ENCODE results near the gene KIAA0513. TPM values are rescaled to one million over a fixed set of nuclear protein-coding genes. Genes with fewer than 3 reads are reported as not detected.

KIAA0513 gene, protein sequence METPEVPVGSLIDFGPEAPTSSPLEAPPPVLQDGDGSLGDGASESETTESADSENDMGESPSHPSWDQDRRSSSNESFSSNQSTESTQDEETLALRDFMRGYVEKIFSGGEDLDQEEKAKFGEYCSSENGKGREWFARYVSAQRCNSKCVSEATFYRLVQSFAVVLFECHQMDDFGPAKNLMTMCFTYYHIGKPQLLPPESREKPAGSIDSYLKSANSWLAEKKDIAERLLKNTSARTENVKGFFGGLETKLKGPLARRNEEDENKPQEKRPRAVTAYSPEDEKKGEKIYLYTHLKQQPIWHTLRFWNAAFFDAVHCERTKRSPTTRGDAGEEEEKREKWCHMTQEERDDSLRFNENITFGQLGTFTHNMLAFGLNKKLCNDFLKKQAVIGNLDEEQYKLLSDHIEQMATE
- total RNA-seq, result 3.6 and 4.3 TPM in 2 replicates
- 1.8 and 2.2 TPM in 2 replicates for polyA plus RNA-seq
- polyA plus RNA-seq (2011; cell fraction: cytosol; rRNA removed), result 2.9 and 3.0 TPM in 2 replicates
- 2.4 and 3.5 TPM in 2 replicates for polyA plus RNA-seq (2011; cell fraction: nucleus; rRNA removed)
- 4.5 and 5.0 TPM in 2 replicates for polyA plus RNA-seq (2012)
- polyA minus RNA-seq, result 2.0 and 4.6 TPM in 2 replicates
- polyA minus RNA-seq (2011; cell fraction: cytosol; rRNA and poly(A)+ RNA removed), result 1.2 TPM
- polyA minus RNA-seq (2011; cell fraction: nucleus; rRNA and poly(A)+ RNA removed), result 1.8 and 3.3 TPM in 2 replicates
- Bru-seq, nascent RNA, result percentile 33 among the genes with signal in this experiment
- percentile 40 among the genes with signal in this experiment for BruChase-seq, experiment 1, labeled RNA remaining after a 6-hour chase
- BruChase-seq, experiment 2, labeled RNA remaining after a 2-hour chase, result percentile 39 among the genes with signal in this experiment
- long read RNA-seq, full-length matches to known transcripts, result 1 of 1 reads
- long read RNA-seq, partial matches to known transcripts, result 0 of 1 reads
- long read RNA-seq, other reads (novel, unspliced or antisense), result 0 of 1 reads

DNA sequence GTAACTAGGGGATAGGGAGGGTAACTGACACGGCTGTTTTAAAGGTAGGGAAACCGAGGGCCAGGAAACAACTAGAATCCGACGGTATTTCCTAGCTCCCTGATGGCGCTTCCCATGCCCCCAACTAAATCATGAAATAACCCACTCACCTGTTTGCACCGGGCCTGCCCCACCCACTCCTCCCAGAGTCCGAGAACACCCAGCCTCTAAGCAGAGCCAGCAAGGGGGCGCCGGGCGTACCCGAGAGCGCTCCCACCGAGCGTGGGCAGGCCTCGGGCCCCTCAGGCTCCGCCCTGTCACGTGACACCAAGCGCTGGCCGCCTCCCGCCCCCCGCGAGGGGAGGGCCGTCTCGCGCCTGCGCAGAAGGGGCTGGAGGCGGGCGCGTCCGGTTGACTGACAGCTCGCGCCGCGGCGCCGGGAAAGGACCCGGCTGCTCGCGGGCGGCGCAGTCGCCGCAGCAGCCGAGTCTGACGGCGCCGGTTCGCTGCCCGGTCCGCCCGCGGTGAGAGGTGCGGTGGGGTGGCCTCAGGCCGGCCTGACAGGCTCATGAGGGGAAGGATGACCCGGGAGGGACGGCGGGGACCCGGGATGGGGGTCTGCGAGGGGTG is at the start of gene KIAA0513:
Gene KIAA0513 (plus strand): TSS at position 447 of the 609 bp plus-strand sequence. CDS start 39,277 bp downstream, outside the sequence.
- peak; percentile 94 for DNase-seq (ENCODE audit: low read depth, low spot score)

More for the DNA sequence above, at the start of gene KIAA0513:
- intact Hi-C loops (cut with micrococcal nuclease), result loop anchor here (1.0 to 5.0 kb wide), 2 partner anchors 16 to 60 kb away; partner anchors contain the start of gene ZDHHC7
- H3K27ac ChIP-seq (ENCODE audit: insufficient read depth, low read depth, low read length), result peak within 1 kb of the TSS; percentile 73
- no peaks in the 10 kb centered on the region for H3K9me1 ChIP-seq (replicated peaks; ENCODE audit: control insufficient read depth, extremely low read depth, insufficient read depth, low read length)
- peak within 1 kb of the TSS; percentile 97 for H3K4me2 ChIP-seq (ENCODE audit: insufficient read depth, low read length)
- peaks cover 24% of the 10 kb centered on the region for H3K4me1 ChIP-seq (ENCODE audit: control insufficient read depth, extremely low read depth, insufficient read depth, low read length)
- no peaks in the 10 kb centered on the region for H3K79me2 ChIP-seq (ENCODE audit: control insufficient read depth, insufficient read depth, low read length)
- H3K9me3 ChIP-seq (replicated peaks; ENCODE audit: control insufficient read depth, insufficient read depth, low read length), result no peaks in the 10 kb centered on the region
- no peaks in the 10 kb centered on the region for H3K27me3 ChIP-seq (ENCODE audit: control insufficient read depth in 2 of 2, insufficient read depth in 2 of 2, low read length in 2 of 2)
- H4K20me1 ChIP-seq (replicated peaks; ENCODE audit: control insufficient read depth, extremely low read depth, insufficient read depth, low read length), result no peaks in the 10 kb centered on the region
- no TSS peak for BruUV-seq (replicated peaks)
- ChIA-PET POLR2A (interaction anchor here (1.8 kb wide), 1 partner anchor 15 kb away, joined by 5 read pairs; no protein-coding TSS in a partner anchor), CTCF (interaction anchor here (0.6 to 3.6 kb wide), 7 partner anchors 14 to 691 kb away, joined by 3 to 32 read pairs (median 4); no protein-coding TSS in a partner anchor)
- peak within 1 kb of the TSS; percentile 96 for H3K9ac ChIP-seq (replicated peaks; ENCODE audit: extremely low read depth, insufficient read depth, low read length)
- peak within 1 kb of the TSS; percentile 98 for H2AFZ ChIP-seq (ENCODE audit: low read depth, low read length)
- dilution Hi-C loops (cut with MboI; ENCODE audit: extremely low pct_ligation_motif_present, low sequenced_read_pairs), result no loop called here
- no peaks in the 10 kb centered on the region for H3K36me3 ChIP-seq (ENCODE audit: control insufficient read depth in 2 of 2, extremely low read depth in 1 of 2, insufficient read depth in 2 of 2, low read length in 2 of 2)
- peak within 1 kb of the TSS; percentile 65 to 90 (median 90) for H3K4me3 ChIP-seq (replicated peaks in 1 of 3; ENCODE audit: insufficient read depth in 1 of 3, low read depth in 1 of 3, low read length in 3 of 3)
- TF ChIP-seq FOS (IDR thresholded peaks at IDR 0.05; ENCODE audit: borderline replicate concordance, insufficient read depth, low read length) (no peak), MYC (IDR thresholded peaks at IDR 0.05; ENCODE audit: low read depth, low read length) (no peak), POLR2A (IDR thresholded peaks at IDR 0.05; ENCODE audit: low read depth, low read length) (peak; percentile 94), GATA2 (IDR thresholded peaks at IDR 0.05; ENCODE audit: insufficient read depth, insufficient read length, low read depth, low read length) (no peak), POLR2AphosphoS5 (IDR thresholded peaks at IDR 0.05; ENCODE audit: insufficient read depth, low read depth, low read length) (peak; percentile 96), JUN (IDR thresholded peaks at IDR 0.05; ENCODE audit: borderline replicate concordance, insufficient read depth, insufficient read length, low read depth) (no peak), EZH2 (IDR thresholded peaks at IDR 0.05; ENCODE audit: borderline replicate concordance, low read depth, low read length, severe bottlenecking) (no peak)
- TF ChIP-seq, protein P1, sequence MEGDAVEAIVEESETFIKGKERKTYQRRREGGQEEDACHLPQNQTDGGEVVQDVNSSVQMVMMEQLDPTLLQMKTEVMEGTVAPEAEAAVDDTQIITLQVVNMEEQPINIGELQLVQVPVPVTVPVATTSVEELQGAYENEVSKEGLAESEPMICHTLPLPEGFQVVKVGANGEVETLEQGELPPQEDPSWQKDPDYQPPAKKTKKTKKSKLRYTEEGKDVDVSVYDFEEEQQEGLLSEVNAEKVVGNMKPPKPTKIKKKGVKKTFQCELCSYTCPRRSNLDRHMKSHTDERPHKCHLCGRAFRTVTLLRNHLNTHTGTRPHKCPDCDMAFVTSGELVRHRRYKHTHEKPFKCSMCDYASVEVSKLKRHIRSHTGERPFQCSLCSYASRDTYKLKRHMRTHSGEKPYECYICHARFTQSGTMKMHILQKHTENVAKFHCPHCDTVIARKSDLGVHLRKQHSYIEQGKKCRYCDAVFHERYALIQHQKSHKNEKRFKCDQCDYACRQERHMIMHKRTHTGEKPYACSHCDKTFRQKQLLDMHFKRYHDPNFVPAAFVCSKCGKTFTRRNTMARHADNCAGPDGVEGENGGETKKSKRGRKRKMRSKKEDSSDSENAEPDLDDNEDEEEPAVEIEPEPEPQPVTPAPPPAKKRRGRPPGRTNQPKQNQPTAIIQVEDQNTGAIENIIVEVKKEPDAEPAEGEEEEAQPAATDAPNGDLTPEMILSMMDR (IDR thresholded peaks at IDR 0.05; ENCODE audit: extremely low read depth in 1 of 2, insufficient read depth in 1 of 2, low read depth in 1 of 2, low read length in 2 of 2), result peak in 1 of 2 donors; percentile 33
- TF ChIP-seq, protein P2, sequence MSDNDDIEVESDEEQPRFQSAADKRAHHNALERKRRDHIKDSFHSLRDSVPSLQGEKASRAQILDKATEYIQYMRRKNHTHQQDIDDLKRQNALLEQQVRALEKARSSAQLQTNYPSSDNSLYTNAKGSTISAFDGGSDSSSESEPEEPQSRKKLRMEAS (IDR thresholded peaks at IDR 0.05; ENCODE audit: insufficient read depth, insufficient read length), result peak; percentile 83
- peak; percentile 78 for FAIRE-seq

Measured in endothelial cell of umbilical vein (primary cell).